GM19467 (cell line): Measurements from ENCODE around the gene UNK.
"Not testable (repeated sequence)": the region's sequence is repeated elsewhere in the genome, so short reads cannot be mapped to it uniquely, and the experiment has no call there.

Experiments used
- ATAC-seq: cut with Tn5 transposase; IDR thresholded peaks from one replicate; pipeline ENCODE4 v1.9.1; 2021; ENCODE audit warnings: mild to moderate bottlenecking, moderate library complexity; ENCODE audit not compliant: unreplicated experiment

UNK gene

GRCh38 chr17:75754378-75755204 is 30.0 kb upstream of the UNK start:
- ATAC-seq: no peak

- no peak for ATAC-seq
Observed at GRCh38 chr17:75755205-75755901, 29.3 kb upstream of the UNK start.

DNA sequence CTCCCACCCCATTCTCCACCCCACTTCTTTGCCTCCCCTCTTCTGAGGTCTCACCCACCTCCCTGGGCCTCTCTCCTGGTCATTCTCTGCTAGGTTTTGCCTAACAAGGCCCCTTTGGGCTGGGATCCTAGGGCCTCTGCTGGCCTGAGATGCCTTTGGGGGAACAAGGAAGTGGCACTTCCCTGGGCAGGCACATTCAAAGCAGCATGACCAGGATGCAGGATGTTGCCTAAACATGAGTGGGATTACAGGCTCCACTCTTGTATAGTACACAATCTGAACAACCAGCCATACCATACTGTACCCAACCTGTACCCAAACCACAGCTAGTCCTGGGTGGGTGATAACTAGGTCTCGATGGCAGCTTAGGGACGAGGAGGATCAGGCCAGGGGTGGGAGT is 28.6 kb upstream of the UNK start:
- no peak for ATAC-seq

DNA sequence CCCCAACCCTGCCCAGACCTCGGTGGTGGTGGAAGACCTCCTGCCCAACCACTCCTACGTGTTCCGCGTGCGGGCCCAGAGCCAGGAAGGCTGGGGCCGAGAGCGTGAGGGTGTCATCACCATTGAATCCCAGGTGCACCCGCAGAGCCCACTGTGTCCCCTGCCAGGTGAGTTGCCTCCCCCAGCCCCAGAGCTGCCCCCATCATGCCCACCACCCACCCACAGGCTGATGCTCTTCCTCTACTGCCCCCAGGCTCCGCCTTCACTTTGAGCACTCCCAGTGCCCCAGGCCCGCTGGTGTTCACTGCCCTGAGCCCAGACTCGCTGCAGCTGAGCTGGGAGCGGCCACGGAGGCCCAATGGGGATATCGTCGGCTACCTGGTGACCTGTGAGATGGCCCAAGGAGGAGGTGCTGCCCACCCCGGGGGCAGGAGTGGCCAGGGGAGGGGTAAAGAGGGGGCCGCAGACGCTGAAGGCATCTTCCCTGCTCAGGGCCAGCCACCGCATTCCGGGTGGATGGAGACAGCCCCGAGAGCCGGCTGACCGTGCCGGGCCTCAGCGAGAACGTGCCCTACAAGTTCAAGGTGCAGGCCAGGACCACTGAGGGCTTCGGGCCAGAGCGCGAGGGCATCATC is 28.0 kb upstream of the UNK start:
- ATAC-seq: no peak

GRCh38 chr17:75757086-75757681 is 27.4 kb upstream of the UNK start:
- no peak for ATAC-seq

- ATAC-seq: no peak
Observed at GRCh38 chr17:75758131-75758905, 26.3 kb upstream of the UNK start.

DNA sequence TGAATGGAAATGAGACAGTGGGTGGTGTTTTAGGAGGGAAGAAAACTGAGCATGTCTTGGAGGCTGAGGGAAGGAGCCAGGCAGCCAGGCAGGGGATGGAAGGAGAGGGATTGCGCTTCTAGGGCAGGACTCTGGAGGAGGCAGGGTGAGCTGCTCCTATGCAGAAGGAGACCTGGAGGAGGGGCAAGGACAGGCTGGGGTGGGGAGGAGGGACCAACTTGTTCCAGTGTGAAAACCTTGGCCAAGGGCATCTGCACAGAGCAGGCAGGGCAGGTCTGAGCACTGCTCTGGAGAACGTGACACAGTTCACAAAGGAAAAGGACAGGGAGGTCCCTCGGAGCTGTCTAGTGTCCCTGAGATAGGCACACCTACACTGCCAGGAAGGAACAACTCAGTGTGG is 25.1 kb upstream of the UNK start:
- no peak for ATAC-seq

- not testable (repeated sequence) for ATAC-seq
Observed at GRCh38 chr17:75759978-75760640, 24.5 kb upstream of the UNK start.

- no peak for ATAC-seq
Observed at GRCh38 chr17:75762513-75763268, 21.9 kb upstream of the UNK start.

DNA sequence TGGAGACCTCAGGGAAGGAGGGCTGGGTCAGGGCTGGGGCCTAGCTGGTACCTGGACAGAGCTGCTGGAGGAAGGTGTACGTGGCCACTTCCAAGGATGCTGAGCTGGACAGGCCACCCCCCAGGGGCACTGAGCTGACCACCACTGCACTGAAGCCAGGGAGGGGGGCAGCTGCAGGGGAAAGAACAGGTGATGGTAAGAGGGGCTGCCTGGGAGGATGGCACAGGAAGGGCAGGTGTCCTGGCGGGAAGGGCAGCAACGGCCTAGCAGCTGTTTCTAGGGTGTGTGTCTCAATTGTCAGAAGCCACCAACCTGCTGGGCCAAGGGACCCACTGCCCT is 21.4 kb upstream of the UNK start:
- no peak for ATAC-seq

- no peak for ATAC-seq
Observed at GRCh38 chr17:75763613-75764416, 20.8 kb upstream of the UNK start.

- no peak for ATAC-seq
Observed at GRCh38 chr17:75764417-75764710, 20.2 kb upstream of the UNK start.

DNA sequence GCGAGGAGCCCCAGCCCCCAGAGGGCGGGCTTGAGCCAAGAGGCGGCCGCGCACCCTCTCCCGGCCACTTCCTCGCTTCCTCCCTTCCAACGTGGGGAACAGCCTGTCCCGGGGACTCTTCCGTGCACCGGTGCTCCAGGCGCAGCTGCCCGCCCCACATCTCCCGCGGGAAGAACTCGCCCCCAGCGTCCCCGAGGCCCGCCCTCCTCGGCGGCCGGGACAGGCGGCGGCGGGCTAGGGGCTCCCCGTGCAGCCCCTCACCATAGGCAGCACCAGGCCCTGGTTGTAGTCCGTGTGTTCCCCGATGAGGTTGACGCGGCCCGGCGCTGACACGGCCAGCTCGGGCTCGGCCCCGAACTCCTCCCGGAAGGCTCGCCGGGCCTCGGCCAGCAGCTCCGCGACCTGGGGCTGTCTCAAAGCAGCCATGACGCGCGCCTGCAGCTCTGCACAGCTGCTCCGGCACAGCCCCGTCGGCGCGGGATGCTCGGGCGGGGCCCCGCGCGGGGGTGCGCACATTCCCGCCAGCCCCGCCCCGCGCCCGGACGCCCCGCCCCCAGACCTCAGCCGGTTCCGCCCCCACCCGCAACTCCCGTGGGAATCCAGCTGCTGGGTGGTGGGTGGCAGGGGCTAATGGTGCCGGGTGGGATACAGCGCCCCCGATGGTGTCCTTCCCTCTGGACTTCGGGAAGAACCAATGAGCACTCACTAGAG is 19.7 kb upstream of the UNK start, which contains the start of gene GALK1:
Gene GALK1, minus strand, starts transcription at position 482 of the 711 bp plus-strand sequence. Its CDS starts 56 bp downstream, at position 426.
- peak; percentile 57 for ATAC-seq

DNA sequence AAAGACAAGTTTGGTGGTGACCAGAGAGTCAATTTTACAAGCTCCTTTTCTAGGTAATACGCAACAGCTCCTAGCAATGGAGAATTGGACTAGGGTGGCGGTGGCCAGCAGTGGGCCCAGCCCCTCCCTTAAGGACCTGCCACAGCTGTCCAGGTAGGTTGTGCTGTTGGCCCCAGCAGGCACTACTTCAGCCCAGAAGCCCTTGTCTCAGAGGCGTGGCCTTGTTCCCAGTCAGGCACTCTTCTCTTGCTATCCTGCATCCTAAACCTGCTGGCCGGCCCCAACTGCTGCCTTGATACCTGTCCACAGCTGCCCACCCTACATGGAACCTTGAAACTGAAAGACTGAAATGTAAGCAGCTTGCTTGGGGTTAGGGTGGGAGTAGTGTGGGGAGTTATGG is 18.6 kb upstream of the UNK start:
- no peak for ATAC-seq

- ATAC-seq: no peak
Observed at GRCh38 chr17:75767881-75768280, 16.7 kb upstream of the UNK start.

GRCh38 chr17:75769536-75769935 is 15.1 kb upstream of the UNK start:
- ATAC-seq: no peak

- no peak for ATAC-seq
Observed at GRCh38 chr17:75771334-75772281, 13.0 kb upstream of the UNK start.
